ENCODE measurements around the gene MPND.

GRCh38 chr19:4310247-4311121 lies 32.9 kb upstream of the MPND start:
- no peak for TF ChIP-seq CTCF (tag by site-specific recombination; IDR thresholded peaks at IDR 0.05)
- no peak for TF ChIP-seq ZNF138 (tag by site-specific recombination; IDR thresholded peaks at IDR 0.05; ENCODE audit: borderline replicate concordance)
- TF ChIP-seq GFI1B (tag by site-specific recombination; IDR thresholded peaks at IDR 0.05) = no peak
- no peak for TF ChIP-seq ZBTB7A (tag by site-specific recombination; IDR thresholded peaks at IDR 0.05; ENCODE audit: low read depth)
- TF ChIP-seq ZNF2 (tag by site-specific recombination; IDR thresholded peaks at IDR 0.05) = no peak
- no peak for TF ChIP-seq ZNF449 (tag by site-specific recombination; IDR thresholded peaks at IDR 0.05)
- no peak for TF ChIP-seq ZNF121 (tag by site-specific recombination; IDR thresholded peaks at IDR 0.05)
- TF ChIP-seq ZBTB49 (tag by site-specific recombination; IDR thresholded peaks at IDR 0.05; ENCODE audit: low read depth) = no peak

All from HEK293 (cell line).